ENCODE data around the gene LRRIQ4.

Gene LRRIQ4

DNA sequence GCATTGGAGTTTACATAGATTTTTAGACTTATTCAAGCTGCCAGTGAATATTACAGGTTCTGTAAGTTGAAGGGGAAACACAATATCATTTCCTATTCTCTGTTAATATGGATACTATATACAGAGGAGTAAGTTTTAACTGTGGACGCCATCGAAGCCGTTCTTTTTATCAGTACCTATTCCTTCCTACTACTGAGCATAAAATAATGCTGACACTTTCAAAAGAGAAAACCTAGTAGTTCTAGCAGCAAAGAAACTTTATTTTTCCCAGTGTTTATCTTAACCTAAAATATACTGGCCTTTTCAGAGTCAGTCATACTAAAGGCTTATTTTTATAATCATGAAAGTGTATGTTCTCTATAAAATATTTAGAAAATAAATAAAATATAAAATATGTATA, 42.8 kb downstream of the LRRIQ4 start:
- no peak for DNase-seq (ENCODE audit: low spot score)

DNA sequence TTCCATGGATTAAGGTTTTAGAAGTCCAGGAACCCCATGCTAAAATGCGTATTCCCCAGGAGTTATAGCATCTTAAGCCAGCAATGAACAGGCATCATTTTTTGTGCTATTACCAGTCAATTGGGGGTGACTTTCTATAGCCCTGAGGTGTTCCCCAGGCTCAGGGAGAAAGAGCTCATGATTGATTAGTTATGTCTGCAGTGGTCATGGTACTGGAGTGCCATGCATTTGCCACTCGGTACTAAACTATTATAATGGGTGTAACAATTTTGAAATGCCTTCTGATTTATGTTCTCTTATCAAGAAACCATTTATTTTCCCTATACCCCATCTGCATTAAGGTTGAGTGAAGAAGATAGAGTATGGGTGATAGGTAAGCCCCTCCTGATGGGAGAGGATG, 45.1 kb downstream of the LRRIQ4 start:
- no peak for DNase-seq (ENCODE audit: low spot score)

DNA sequence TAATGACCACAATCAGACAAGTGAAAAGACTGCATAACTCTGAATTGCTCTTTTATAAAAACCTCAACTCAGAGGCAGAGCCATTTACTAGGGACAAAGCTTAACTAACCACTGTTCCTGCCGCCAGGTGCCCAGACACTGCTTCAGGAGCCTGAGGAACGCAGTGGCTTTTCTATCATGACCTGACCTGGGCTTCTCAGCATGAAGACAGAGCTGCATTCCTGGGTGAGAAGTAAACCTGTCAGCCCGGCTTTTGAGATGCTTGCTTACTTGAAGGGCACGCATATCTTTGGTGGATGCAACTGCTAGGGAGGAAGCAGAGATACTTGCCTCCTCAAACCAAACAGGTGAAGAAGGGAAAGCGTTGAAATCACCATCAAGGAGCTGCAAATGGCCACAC, 49.2 kb downstream of the LRRIQ4 start:
- no peak for DNase-seq (ENCODE audit: low spot score)

DNA sequence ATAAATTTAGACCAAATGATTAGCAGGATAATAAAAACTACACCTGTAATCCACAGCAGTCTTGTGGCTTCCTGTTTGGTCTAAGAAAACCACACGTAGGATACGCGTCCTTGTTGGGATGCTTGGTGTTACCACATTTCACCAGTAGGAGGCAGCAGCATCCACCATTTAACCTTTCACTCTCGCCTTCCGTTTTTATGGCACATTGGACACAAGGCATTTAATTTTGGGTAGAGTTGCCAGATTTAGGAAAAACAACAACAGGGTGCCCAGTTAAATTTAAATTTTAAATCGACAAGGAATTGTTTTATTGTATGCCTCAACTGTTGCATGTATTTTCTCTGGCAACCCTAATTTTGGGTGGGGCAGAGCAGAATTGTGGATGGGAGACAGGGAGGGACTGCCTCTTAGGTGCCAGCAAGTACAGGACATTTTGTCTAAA, 50.8 kb downstream of the LRRIQ4 start:
- peak; percentile 70 for DNase-seq (ENCODE audit: low spot score)

DNA sequence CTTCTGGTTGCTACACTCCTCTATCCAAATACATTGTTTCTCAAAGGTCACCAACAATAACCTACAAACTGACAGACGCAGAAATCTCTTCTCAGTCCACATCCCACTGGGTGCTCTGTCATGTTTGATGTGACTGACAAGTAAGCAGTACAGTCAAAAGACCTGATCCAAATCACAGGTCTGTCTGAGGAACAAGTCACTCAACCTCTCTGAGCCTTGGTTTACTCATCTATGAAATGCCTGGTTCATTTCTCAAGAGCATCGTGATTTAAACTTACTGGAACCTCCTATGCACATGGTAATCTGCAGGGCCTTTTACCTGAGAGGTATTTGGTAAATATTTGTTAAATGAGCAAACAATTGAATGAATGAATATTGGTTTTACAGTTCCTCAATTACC, 51.6 kb downstream of the LRRIQ4 start:
- DNase-seq (ENCODE audit: low spot score) = no peak

DNA sequence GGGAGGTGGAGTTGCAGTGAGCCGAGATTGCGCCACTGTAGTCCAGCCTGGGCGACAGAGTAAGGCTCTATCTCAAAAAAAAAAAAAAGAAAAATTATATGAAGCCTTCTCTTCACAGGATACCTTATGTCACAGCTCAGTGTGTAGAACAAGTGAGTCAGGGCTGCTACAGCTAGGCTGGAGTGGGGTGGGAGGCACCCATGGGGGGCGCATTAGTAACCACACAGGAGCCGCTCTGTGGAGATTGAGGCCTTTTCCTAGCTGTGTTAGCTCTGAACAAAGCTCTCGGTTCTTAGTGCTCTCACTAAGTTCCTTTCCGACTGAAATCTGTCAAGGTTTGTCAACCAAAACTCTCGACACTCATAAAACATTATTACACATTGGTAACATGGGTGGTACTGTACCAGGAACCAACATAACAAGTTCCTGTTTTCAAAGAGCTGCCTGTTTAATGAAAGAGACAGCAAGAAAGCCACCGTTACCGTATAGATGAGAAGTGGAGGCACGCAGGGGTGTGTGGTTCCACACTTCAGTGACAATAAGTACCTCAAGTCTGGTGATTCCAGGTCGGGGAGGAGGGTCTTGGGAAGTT, 52.6 kb downstream of the LRRIQ4 start:
- no peak for DNase-seq (ENCODE audit: low spot score)

DNA sequence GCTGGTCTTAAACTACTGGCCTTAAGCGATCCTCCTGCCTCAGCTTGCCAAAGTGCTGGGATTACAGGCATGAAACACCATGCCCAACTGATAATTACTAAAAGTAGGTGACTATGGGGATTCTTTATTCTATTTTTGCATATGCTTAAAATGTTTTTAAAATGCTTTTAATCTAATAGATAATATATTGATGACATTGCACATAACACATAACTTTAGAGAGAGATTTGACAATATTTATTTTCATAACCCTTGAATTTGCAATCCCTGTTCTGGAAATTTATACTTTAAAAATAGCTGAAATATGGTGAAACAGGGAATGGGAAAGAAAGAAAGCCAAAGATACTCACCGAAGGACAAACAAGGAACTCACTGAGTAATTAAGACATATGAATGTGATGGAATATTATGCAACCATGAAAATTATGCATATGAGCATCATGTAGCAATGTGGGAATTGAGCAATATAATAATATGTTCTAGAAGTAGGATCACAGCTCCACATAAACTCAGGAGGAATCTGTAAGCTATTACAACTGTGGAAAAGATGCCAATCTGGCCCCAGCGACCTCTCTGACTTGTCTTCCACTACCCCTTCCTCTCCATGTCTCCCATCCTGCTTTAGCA, 55.0 kb downstream of the LRRIQ4 start:
- no peak for DNase-seq (ENCODE audit: low spot score)

DNA sequence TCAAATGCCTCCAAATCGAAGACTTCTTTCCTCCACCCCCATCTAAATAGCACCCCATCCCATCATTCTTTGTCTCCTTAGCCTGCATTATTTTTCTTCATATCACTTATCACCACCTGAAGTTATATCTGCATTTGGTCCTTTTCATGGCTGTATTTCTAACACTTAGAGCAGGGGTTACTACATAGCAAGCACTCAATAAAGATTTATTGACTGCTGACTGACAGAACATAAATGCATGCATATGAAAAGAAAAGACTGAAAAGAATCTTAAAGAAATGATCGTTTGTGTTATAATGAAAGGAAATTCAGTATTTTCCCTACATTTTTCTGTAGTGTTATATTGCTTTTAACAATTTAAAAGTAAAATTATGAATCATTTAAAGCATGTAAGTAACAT, 55.7 kb downstream of the LRRIQ4 start:
- no peak for DNase-seq (ENCODE audit: low spot score)

DNA sequence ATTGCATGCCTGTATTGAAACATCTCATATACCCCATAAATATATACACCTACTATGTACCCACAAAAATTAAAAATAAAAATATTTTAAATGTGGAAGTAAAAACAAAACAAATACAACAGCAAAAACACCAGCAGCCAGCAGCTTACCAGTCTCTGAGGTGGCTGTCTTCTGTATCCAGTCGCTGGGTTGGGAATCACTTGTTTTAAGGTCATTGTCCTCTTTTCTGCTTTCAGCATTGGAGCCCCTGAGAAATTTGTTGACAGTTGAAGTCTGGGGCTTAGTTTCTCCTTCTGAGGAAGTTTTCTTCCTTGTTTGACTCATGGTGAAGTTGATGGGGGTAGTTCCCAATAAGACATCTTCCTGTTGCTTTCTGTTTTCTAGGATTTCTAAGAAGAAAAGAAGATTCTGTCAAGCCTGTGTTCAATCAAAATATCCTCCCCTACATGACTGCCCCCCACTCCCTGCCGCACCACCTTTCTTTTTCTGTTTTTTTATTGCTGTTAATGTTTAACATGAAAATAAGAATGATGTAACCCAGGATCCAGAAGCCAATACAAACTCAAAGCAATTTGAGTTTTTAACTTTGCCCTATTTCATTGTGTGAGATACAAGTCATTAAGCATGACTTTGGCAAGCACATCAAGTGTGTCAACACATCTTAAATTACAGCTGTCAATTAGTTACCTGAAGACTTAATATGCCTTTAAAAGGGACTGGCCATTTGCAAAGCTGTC, 57.0 kb downstream of the LRRIQ4 start, which contains the start of gene LRRC31:
Gene LRRC31, minus strand, starts transcription at position 452 of the 737 bp plus-strand sequence. Its CDS starts 128 bp downstream, at position 324.
- no peak for DNase-seq (ENCODE audit: low spot score)

DNA sequence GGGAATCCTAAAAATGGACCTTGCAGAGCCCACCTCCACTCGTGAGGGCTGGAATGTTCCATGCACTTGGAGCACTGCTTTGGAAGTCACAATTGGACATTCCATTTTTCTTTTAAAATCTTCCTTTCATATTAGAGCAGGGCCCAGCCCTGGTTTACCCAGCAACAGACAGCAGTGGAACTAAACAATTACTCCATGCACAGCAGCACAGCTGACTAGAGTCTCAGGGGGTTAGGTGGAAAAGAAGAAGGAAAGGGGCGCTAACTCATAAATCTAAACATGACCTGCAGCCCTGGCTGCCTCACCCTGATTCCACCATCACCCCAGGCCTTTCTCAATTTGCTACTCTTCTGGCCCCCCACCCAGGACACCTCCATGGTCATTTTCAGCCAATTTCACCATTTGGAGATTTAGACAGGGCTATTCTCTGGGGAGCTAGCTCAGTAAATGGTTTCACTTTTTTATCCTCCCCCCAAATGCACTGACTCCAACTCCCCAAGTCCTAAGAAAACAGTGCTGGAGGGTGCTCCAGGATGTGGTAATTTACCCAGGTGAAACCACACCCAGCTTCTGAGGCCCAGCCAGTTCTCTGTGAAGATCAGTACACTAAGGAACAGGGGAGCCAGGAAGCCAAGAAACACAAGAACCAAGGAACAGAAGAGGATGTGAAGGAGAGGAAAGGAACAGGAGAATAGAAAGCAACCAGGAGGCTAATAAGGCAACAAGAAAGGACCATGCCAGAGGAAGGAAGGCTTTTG, 58.6 kb downstream of the LRRIQ4 start:
- DNase-seq (ENCODE audit: low spot score) = no peak

DNA sequence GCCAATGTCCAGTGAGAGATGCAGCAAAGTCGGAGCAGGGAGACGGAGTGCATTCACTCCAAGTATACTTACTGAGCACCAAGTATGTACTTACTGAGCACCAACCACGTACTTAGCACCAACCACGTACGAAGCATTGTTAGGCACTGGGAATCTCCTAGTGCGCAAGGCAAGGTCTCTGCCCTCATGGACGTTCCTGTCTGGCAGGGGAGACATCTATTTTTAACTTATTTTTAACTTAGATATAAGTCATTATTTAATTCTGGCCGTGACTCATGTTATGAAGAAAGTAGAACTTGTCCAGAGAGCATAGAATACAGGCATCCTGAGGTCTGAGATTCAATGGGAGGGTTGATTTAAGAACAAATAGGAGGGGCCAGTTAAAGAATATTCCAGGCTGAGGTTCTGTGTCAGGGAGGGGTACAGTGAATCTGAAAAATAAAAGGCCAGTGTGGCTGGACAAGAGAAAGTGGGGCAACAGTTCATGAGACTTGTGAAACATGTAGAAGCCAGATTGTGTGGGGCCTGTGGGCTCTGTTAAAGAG, 66.4 kb downstream of the LRRIQ4 start:
- no peak for DNase-seq (ENCODE audit: low spot score)

DNA sequence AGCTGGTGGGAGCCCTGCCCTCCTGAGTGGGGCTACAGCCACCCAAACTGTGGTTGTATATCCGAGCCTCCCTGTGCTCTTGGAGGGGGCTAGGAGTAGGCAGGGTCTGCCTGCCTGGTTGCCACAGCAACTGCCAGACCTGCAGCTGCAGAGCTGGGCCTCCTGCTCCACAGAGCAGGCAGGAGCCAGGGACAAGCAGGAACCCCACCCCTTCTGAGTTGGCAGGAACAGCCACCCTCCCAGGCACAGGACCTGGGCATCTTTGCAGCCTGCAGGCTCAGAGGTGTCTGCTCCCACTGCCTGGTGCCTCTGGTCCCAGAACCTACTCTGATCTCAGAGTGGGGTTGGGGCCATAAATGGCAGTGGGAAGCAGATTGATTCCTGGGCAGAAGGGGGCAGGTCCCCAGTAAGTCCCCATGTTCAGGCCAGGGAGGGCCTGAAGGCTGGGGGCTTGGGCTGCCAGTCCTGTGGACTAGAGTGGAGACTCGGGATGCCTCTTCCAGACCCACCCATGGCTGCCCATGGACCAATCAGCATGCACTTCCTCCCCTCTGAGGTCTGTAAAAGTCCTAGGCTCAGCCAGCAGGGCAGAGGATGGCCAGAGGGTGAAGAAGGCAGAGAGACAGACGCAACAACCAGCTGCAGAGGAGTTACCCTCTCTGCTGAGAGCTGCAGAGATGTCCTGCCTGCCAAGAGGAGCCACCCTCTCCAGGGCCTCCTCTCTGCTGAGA, 67.3 kb downstream of the LRRIQ4 start:
- DNase-seq (ENCODE audit: low spot score) = no peak

DNA sequence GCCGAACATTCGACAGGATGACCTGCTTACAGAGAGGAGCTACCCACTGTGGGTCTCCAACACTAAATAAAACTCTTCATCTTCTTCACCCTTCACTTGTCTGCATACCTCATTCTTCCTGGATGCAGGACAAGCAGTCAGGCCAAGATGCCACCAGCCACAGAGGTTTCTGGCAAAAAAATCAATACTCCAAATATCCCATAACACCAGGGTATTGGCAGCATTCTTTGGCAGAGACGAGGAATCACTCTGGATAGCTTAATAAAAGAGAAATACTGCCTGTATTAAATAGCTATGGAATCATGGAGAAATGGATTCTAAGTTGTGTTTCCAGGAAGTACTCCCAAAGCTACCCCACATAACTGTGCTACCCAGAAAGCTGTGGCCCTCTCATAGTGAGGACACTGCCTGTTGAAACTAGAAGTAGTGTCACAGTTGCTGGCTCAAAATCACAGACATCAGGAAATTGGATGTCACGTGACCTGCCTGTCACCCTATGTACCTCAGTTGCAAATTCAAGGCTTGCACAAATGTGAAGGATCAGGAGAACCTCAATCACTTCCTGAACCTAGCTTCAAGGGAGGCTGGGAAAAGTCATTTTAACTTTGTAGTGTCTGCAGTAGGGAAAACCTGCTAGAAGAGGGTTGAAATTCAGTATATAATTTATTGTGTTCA, 68.0 kb downstream of the LRRIQ4 start:
- no peak for DNase-seq (ENCODE audit: low spot score)

DNA sequence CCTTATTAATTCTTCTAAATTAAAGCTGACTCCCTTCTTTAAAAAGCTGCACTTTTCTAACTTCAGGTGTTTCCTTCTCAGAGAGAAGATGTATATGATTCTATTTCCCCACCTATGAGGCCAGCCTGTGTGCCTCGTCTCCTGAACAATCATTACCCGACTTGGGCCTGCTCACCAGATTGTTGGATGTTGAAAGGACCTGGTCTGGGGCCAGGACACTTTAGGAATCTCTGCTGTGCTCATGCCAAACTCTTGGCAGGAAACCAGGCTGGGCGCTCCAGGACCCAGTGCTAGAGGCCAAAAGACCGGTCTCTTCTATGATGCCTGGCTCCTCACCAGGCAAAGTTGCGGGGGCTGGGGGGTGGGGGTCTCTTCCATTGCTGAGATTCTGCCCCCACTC, 74.0 kb downstream of the LRRIQ4 start:
- DNase-seq (ENCODE audit: low spot score) = peak; percentile 61
